HG02571 (cell line): ENCODE measurements around the gene TRIM16.
"Not testable (repeated sequence)": the region's sequence is repeated elsewhere in the genome, so short reads cannot be mapped to it uniquely, and the experiment has no call there.

Source experiments
- ATAC-seq: cut with Tn5 transposase; IDR thresholded peaks from one replicate; pipeline ENCODE4 v1.9.1; 2021; ENCODE audit warnings: mild to moderate bottlenecking, moderate library complexity; ENCODE audit not compliant: unreplicated experiment

Gene TRIM16

DNA sequence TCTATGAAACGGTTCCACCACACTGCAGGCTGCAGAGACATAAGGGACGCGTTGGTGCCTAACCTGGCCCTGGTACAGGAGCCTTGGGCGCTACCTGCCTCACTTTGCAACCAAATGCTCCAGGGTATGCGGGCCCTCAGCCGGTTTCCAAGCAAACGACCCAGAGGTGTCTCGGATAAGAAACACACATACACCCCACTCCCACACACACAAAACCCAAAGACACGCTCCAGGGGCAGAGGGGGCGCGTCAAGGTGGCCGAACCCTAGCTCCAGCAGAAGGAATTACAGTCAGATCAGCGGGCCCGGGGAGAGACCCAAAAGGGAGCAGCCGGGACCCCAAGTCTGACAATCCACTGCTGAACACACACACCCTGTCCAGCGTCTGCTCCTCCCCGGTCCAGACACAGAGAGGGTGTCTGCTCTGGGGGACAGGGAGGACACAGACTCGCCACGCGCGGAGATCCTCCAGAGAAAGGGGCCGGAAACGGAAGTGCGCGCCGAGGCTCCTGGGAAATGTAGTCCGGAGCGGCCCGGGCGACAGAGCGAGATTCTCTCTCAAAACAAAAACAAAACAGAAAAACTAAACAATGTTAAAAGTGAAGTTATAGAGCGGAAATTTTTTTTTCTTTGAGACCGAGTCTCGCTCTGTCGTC, at the start of gene TRIM16:
TRIM16 (minus strand) TSS at position 488 of the 655 bp plus-strand sequence. CDS start 32,702 bp downstream, outside the sequence.
- ATAC-seq: peak; percentile 70

GRCh38 chr17:15733174-15733789, 49.2 kb upstream of the TRIM16 start:
- ATAC-seq: not testable (repeated sequence)

- not testable (repeated sequence) for ATAC-seq
These were observed 47.8 kb upstream of the TRIM16 start, which contains the start of gene TBC1D26 for GRCh38 chr17:15731900-15732299. TSS of gene TBC1D26 (plus strand) at chr17:15732283. CDS start at chr17:15735349, 3,066 bp downstream.

DNA sequence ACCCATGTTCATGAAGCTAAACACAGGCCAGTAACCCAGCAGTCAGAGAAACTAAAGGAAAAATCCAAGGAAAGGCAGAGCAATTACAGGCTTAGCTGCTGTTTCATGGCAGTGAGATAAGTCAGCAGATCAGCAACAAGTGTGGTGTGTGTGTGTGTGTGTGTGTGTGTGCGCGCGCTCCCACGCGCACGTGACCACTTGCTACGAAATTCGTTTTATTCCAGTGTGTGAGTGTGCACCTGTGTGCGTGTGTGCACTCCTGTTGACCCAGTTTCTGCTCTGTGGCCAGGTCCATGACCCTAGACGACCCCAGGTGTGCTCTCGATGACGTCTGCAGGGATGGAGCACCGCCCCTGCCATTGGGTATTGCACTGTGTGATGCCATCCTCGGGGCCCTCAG, 46.4 kb upstream of the TRIM16 start:
- not testable (repeated sequence) for ATAC-seq

DNA sequence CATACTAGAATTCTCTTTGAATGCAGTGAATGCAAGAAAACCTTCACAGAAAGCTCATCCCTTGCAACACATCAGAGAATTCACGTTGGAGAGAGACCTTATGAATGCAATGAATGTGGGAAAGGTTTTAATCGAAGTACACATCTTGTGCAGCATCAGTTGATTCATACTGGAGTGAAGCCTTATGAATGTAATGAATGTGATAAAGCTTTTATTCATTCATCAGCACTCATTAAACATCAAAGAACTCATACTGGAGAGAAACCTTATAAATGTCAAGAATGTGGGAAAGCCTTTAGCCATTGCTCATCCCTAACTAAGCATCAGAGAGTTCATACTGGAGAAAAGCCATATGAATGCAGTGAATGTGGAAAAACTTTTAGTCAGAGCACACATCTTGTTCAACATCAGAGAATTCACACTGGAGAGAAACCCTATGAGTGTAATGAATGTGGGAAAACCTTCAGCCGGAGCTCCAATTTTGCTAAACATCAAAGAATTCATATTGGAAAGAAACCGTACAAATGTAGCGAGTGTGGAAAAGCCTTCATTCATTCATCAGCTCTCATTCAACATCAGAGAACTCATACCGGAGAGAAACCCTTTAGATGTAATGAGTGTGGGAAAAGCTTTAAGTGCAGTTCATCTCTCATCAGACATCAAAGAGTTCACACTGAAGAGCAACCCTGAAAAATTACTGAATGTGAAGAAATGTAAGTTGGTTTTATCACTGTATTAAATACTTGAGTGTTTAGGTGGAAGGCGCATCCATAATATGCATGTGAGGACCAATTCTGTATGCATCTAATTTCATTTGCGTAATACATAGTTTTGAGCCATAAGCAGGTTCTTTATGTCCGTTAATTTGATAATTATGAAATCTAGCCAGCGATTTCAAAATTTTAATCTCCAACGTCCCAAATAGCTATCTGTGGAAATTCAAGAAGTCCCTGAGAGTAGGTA, 32.8 kb upstream of the TRIM16 start:
- ATAC-seq: not testable (repeated sequence)

- not testable (repeated sequence) for ATAC-seq
These were observed 24.8 kb upstream of the TRIM16 start for GRCh38 chr17:15708879-15709278.

DNA sequence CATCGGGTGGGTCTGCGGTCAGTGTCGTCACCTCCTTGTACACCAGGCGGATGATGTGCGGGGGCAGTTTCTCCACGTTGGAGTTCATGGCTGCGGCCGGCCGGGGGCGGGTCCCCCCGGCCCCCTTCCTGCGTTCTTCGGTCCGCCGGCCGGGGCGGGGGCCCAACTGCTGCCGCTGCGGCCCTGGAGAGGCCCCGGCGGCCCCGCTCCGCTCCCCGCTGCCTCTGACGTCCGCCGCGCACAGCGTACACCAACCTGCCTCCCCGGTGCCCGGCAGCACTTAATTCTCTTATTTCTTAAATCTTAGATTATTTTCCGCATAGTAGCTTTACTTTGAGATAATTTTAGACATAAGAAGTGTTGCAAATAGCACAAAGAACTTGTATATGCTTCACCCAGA, 20.7 kb upstream of the TRIM16 start:
- ATAC-seq: not testable (repeated sequence)

GRCh38 chr17:15704239-15704638, 20.1 kb upstream of the TRIM16 start:
- not testable (repeated sequence) for ATAC-seq

DNA sequence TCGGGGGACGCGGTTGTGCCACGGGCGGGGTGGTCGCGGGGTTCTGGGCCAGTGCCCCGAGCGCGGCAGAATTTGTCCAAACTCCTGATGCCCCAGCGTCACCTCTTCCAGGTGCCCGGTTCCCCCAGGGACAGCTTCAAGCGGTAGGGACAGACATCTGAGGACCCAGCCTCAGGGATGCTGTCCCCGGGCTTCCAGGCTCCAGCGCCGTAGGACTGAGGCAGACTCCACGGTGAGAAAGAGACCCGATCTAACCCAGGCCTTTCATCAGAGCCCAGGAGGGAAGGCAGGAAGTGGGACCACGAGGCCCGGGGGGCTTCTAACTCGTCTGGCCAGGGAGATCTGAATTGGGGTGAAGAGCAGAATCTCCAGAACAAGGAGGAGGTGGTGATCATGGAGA, 15.8 kb upstream of the TRIM16 start:
- not testable (repeated sequence) for ATAC-seq

DNA sequence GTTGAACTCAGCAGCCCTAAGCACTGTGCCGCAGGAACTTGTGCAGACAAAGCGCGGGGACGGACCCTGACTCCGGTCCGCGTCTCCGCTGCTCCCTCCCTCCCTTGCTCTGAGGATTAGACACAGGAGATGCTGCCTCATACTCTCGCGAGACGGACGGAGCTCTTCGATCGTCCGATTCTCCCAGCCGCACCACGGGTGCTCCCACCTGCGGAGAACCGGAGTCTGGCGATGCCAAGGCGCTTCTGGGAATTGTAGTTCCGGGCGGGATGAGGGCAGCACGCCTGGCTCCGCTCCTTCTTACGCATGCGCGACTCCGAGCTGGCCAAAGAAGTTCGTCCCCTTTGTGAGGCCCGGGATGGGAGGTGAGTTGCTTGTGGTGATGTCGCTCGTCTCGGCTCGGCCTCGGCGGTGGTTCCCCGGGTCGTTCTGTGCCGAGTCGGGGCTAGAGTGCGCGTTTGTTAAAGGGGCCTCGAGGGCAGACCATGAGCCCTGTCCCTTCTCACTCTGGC, 15.4 kb upstream of the TRIM16 start, which contains the start of gene ZNF286A:
ZNF286A (plus strand) TSS at position 340 of the 512 bp plus-strand sequence. CDS start 578 bp downstream, outside the sequence.
- ATAC-seq: peak; percentile 95

- not testable (repeated sequence) for ATAC-seq
These were observed 14.9 kb upstream of the TRIM16 start for GRCh38 chr17:15698967-15699366.

DNA sequence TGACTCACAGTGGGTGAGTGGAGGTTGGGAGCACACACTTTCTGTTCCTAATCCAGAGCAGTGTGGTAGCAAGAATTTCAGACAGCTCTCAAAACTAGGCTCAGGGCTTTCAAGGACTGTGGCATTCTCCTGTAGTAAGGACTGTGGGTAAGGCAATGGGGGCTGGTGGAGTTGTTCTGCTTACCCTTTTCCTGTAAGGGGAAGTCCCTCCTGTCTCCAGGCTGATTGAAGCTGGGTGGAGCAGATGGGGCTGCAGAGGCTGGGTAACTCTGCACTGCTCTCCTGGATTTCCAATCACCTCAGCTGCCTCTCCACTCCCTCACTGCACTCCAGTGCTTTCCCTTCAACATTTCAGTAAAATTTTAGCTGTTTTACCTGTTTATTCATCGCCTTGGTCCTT, 3.4 kb upstream of the TRIM16 start:
- not testable (repeated sequence) for ATAC-seq

GRCh38 chr17:15683135-15683534, 976 bp downstream of the TRIM16 start:
- ATAC-seq: not testable (repeated sequence)

DNA sequence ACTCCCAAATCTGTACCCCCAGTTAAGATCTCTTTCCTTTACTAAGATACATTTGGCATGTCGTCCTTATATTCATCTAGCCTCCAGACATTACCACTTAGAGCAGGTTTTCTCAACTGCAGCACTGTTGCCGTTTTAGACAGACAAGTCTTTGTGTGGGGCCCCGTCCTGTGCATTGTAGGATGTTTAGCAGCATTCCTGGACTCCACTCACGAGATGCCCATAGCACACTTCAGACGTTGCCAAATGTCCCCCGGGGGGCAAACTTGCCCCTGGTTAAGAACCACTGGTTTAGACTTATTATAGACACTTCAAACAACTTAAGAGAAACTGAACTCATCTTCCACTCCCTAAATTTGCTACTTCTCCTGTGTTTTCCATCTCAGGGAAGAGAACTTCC, 8.1 kb downstream of the TRIM16 start:
- not testable (repeated sequence) for ATAC-seq

GRCh38 chr17:15674640-15675039, 9.5 kb downstream of the TRIM16 start:
- not testable (repeated sequence) for ATAC-seq

GRCh38 chr17:15669526-15669925, 14.6 kb downstream of the TRIM16 start:
- not testable (repeated sequence) for ATAC-seq

DNA sequence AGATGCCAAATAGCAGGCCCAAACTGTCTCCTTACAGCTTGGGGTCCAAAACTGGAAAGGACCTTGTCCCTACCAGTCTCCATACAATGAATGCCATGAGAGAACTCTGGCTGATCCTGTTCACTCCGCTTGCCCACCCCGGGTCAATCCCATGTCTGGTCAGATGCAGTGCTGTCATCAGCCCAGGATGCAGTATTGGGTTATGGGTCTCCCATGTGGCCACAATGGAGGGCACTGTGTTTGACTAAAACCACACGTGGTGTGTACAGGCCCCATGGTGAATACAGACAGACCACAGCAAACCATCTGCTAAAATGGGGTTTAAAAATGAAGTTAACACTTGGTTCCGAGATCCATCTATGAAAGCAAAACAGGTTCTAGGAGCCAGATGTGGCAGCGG, 20.4 kb downstream of the TRIM16 start:
- no peak for ATAC-seq

- ATAC-seq: no peak
These were observed 20.9 kb downstream of the TRIM16 start for GRCh38 chr17:15663176-15663575.

DNA sequence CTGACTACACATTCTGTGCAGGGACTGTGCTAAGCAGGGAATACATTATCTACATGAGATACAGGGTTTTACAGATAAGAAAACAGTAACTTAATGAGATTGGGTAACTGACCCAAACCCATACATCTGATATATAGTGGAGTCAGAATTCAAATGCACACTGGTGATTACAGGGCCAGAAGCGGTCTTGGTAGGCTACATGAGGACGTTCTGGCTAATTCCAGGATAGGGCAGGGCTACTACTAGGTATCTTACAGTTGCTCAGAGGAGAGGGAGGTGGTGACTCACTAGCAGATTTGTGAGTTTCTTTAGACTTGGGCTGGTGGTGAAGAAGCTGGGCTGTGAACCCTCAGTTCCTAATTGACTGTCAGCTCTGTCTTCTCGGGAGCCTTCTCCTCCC, 21.4 kb downstream of the TRIM16 start:
- ATAC-seq: no peak

- ATAC-seq: no peak
These were observed 24.0 kb downstream of the TRIM16 start for GRCh38 chr17:15660077-15660476.

DNA sequence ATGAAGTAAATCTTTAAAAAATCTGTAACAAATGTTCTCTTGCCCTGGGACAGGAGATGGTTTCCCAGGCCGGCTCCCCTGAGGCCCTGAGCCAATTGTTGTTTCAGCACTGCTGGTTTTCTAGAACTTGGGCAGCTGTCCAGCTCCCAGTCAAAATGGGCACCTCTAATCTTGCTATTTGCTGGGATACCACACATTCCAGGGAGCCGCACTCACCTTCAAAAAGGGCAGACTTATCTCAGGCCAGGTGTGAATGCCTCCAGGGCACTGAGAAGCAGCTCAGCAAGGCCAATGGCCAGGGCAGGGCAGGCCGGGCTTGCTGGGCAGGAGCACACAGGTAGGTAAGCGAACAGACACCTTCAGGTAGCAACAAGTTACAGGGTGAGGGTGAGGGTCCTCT, 24.4 kb downstream of the TRIM16 start:
- no peak for ATAC-seq
